K562 (cell line): ENCODE results near the gene ZSCAN5C. TPM values are rescaled to one million over a fixed set of nuclear protein-coding genes. Genes with fewer than 3 reads are reported as not detected.

Experiments used
- ATAC-seq: fragments of 200-7000 bp; cut with Tn5 transposase; 3 replicates; pipeline ENCODE4 v1.9.1; 2020; ENCODE audit warnings: moderate library complexity
- BruUV-seq: library from RNA; stranded (reverse); fragments of 400-500 nt; replicated peaks from 2 replicates; lab custom pipeline; 2021; lab: Mats Ljungman, UMichigan
- CTCF ChIA-PET: fragments of 300-600 bp; formaldehyde crosslinking; extraction: SDS; loops from one replicate; lab custom pipeline; 2021; ENCODE audit warnings: low intra/inter-chr PET ratio; lab: Yijun Ruan, JAX
- POLR2A ChIA-PET: fragments of 300-600, 350-650 bp; sonication (Branson Sonifier 250); formaldehyde crosslinking; extraction: SDS; loops from one replicate; lab custom pipeline; 2021; ENCODE audit warnings: antibody characterized with exemption, inconsistent platforms; lab: Yijun Ruan, JAX
- DNase-seq, 4 experiments: peaks; one replicate each; pipeline versions ENCODE4 v3.0.0 to v3.0.0-alpha.2; 2011 to 2018; ENCODE audit warnings: low spot score in 3 of 4, mixed read lengths in 3 of 4; ENCODE audit errors: extremely low read depth in 1 of 4
- FAIRE-seq: peaks from 2 replicates; lab custom pipeline; 2011; peaks lifted over from hg19 to GRCh38; lab: Jason Lieb, UNC
- H2AFZ ChIP-seq: 2 replicates; pipeline ENCODE4 v1.6.0; 2011; ENCODE audit warnings: low read depth, low read length, control low read depth, inconsistent platforms
- H3K27ac ChIP-seq: fragments of 200-600 bp; 3 replicates; pipeline ENCODE4 v1.8.0; 2011; ENCODE audit warnings: low read depth, mild to moderate bottlenecking, control low read depth, inconsistent platforms, low read length, moderate library complexity, mixed read lengths; ENCODE audit errors: extremely low read depth
- H3K27me3 ChIP-seq, 2 experiments: fragments of 300-600 bp in 1 of 2; 2 replicates in 1 of 2; 3 replicates in 1 of 2; pipeline versions ENCODE4 v1.6.0 to v1.8.0; 2011; ENCODE audit warnings: inconsistent platforms in 2 of 2, low read length in 2 of 2, mild to moderate bottlenecking in 1 of 2, mixed read lengths in 1 of 2, moderate library complexity in 1 of 2; ENCODE audit not compliant: control insufficient read depth in 2 of 2, insufficient read depth in 2 of 2
- H3K36me3 ChIP-seq: fragments of 300-600 bp; 3 replicates; pipeline ENCODE4 v1.8.0; 2011; ENCODE audit warnings: mild to moderate bottlenecking, low read length, inconsistent platforms; ENCODE audit not compliant: control insufficient read depth, insufficient read depth
- H3K4me1 ChIP-seq, 2 experiments: fragments of 200-600 bp in 1 of 2; replicated peaks in 1 of 2; 2 replicates in 1 of 2; 3 replicates in 1 of 2; pipeline versions ENCODE4 v1.5.1 to v1.8.0; 2011; ENCODE audit warnings: inconsistent platforms in 2 of 2, low read length in 2 of 2, mild to moderate bottlenecking in 1 of 2, mixed read lengths in 1 of 2, moderate library complexity in 1 of 2; ENCODE audit not compliant: control insufficient read depth in 2 of 2, insufficient read depth in 2 of 2
- H3K4me2 ChIP-seq: 2 replicates; pipeline ENCODE4 v1.6.1; 2011; ENCODE audit warnings: low read length, control low read depth, inconsistent platforms, mixed read lengths; ENCODE audit not compliant: insufficient read depth
- H3K4me3 ChIP-seq: fragments of 200-600 bp; sonication (generic), shearing (Covaris generic); 2 replicates; pipeline ENCODE4 v1.5.1; 2016; ENCODE audit warnings: control low read depth, inconsistent platforms
- H3K79me2 ChIP-seq: fragments of 200-600 bp; 3 replicates; pipeline ENCODE4 v1.8.0; 2011; ENCODE audit warnings: low read length, inconsistent platforms; ENCODE audit not compliant: control insufficient read depth, insufficient read depth
- H3K9ac ChIP-seq, 2 experiments: 2 replicates each; pipeline versions ENCODE4 v1.6.0 to v1.6.1; 2011; ENCODE audit warnings: low read depth in 2 of 2, low read length in 2 of 2, control low read depth in 1 of 2, inconsistent platforms in 1 of 2, mild to moderate bottlenecking in 1 of 2, mixed read lengths in 1 of 2; ENCODE audit not compliant: insufficient read depth in 1 of 2
- H3K9me1 ChIP-seq: one replicate; pipeline ENCODE4 v1.6.0; 2011; ENCODE audit warnings: inconsistent platforms, mild to moderate bottlenecking, low read length, moderate library complexity; ENCODE audit not compliant: control insufficient read depth, insufficient read depth
- H3K9me3 ChIP-seq: replicated peaks from 2 replicates; pipeline ENCODE4 v1.5.1; 2011; ENCODE audit warnings: low read depth, low read length, inconsistent platforms; ENCODE audit not compliant: control insufficient read depth, insufficient read depth
- H4K20me1 ChIP-seq: replicated peaks from 2 replicates; pipeline ENCODE4 v1.6.1; 2011; ENCODE audit warnings: low read length, inconsistent platforms, mixed read lengths; ENCODE audit not compliant: control insufficient read depth, insufficient read depth
- CBX3 ChIP-seq, 2 experiments: IDR thresholded peaks; 1 replicate in 1 of 2; 2 replicates in 1 of 2; pipeline ENCODE4 v1.6.1; 2012; ENCODE audit warnings: inconsistent platforms in 2 of 2, low read length in 2 of 2, borderline replicate concordance in 1 of 2, control low read depth in 1 of 2
- CTBP1 ChIP-seq: fragments of 450-650 bp; IDR thresholded peaks from 2 replicates; pipeline ENCODE4 v1.6.1; 2016; ENCODE audit warnings: borderline replicate concordance
- GTF2E2 ChIP-seq: fragments of 200-800 bp; sonication (Bioruptor generic); IDR thresholded peaks from 2 replicates; pipeline ENCODE4 v1.6.1; 2016; ENCODE audit warnings: missing genetic modification characterization, missing compliant biosample characterization
- HDAC1 ChIP-seq, 2 experiments: fragments of 450-650 bp; IDR thresholded peaks; 2 replicates each; pipeline ENCODE4 v1.6.1; 2016 to 2017; ENCODE audit warnings: inconsistent platforms in 1 of 2, mild to moderate bottlenecking in 1 of 2, moderate library complexity in 1 of 2
- HDAC8 ChIP-seq: fragments of 450-650 bp; IDR thresholded peaks from 2 replicates; pipeline ENCODE4 v1.6.1; 2016; ENCODE audit warnings: mild to moderate bottlenecking, missing genetic modification characterization, moderate library complexity, missing compliant biosample characterization
- JUN ChIP-seq, 2 experiments: sonication (generic) in 1 of 2; formaldehyde crosslinking in 1 of 2; IDR thresholded peaks; 2 replicates each; pipeline versions ENCODE4 v1.6.1 to v1.8.0; 2012 to 2022; ENCODE audit warnings: borderline replicate concordance in 2 of 2, mild to moderate bottlenecking in 2 of 2, improper control_type of control experiment in 1 of 2, low read depth in 1 of 2, low read length in 1 of 2, missing genetic modification reagents in 1 of 2
- MBD2 ChIP-seq: sonication (generic); IDR thresholded peaks from 2 replicates; pipeline ENCODE4 v1.6.1; 2016; ENCODE audit warnings: low read depth, borderline replicate concordance
- MEIS2 ChIP-seq: fragments of 450-650 bp; IDR thresholded peaks from 2 replicates; pipeline ENCODE4 v1.6.1; 2014; ENCODE audit warnings: mild to moderate bottlenecking; ENCODE audit not compliant: partially characterized antibody
- MLLT1 ChIP-seq, 2 experiments: fragments of 450-650 bp; IDR thresholded peaks; 2 replicates each; pipeline ENCODE4 v1.6.1; 2016
- MTA3 ChIP-seq: fragments of 450-650 bp; formaldehyde crosslinking; IDR thresholded peaks from 2 replicates; pipeline ENCODE4 v1.6.1; 2017; ENCODE audit warnings: mild to moderate bottlenecking, borderline replicate concordance
- NCOR1 ChIP-seq: fragments of 450-650 bp; IDR thresholded peaks from 2 replicates; pipeline ENCODE4 v1.6.1; 2016; ENCODE audit warnings: mild to moderate bottlenecking, moderate library complexity
- NR1H2 ChIP-seq: sonication (generic); formaldehyde crosslinking; IDR thresholded peaks from 2 replicates; pipeline ENCODE4 v1.4.0; 2020; ENCODE audit warnings: mild to moderate bottlenecking, missing genetic modification reagents
- PHB ChIP-seq: fragments of 250-450 bp; sonication (Bioruptor Pico); IDR thresholded peaks from 2 replicates; pipeline ENCODE4 v1.5.0; 2021
- PHF20 ChIP-seq: fragments of 450-650 bp; IDR thresholded peaks from 2 replicates; pipeline ENCODE4 v1.6.1; 2018; ENCODE audit not compliant: partially characterized antibody
- POU5F1 ChIP-seq: fragments of 150-350 bp; IDR thresholded peaks from 2 replicates; pipeline ENCODE4 v1.6.1; 2014; ENCODE audit warnings: borderline replicate concordance, low read length, low read depth, mild to moderate bottlenecking; ENCODE audit not compliant: partially characterized antibody
- PTBP1 ChIP-seq: fragments of 200-400 bp; formaldehyde crosslinking; IDR thresholded peaks from 2 replicates; pipeline ENCODE4 v1.6.1; 2017; ENCODE audit warnings: low read depth, low read length
- PTRF ChIP-seq: fragments of 450-650 bp; IDR thresholded peaks from 2 replicates; pipeline ENCODE4 v1.6.1; 2016; ENCODE audit warnings: mild to moderate bottlenecking, missing genetic modification characterization, missing compliant biosample characterization
- RAD51 ChIP-seq: fragments of 450-650 bp; IDR thresholded peaks from 2 replicates; pipeline ENCODE4 v1.7.1; 2016; ENCODE audit warnings: low read depth, mild to moderate bottlenecking, borderline replicate concordance
- RUNX1 ChIP-seq: sonication (generic); IDR thresholded peaks from 2 replicates; pipeline ENCODE4 v1.6.1; 2016; ENCODE audit warnings: antibody characterized with exemption, low read depth
- SMARCE1 ChIP-seq: fragments of 450-650 bp; IDR thresholded peaks from 2 replicates; pipeline ENCODE4 v1.7.1; 2016; ENCODE audit warnings: mild to moderate bottlenecking
- SOX6 ChIP-seq: fragments of 450-650 bp; IDR thresholded peaks from 2 replicates; pipeline ENCODE4 v1.6.1; 2014; ENCODE audit warnings: mild to moderate bottlenecking
- STAT5B ChIP-seq: fragments of 250-450 bp; sonication (Bioruptor Pico); IDR thresholded peaks from 2 replicates; pipeline ENCODE4 v1.8.0; 2021; ENCODE audit warnings: mild to moderate bottlenecking, inconsistent platforms
- SUPT5H ChIP-seq: fragments of 450-650 bp; IDR thresholded peaks from 2 replicates; pipeline ENCODE4 v1.6.1; 2016
- TCF3 ChIP-seq: sonication (generic); formaldehyde crosslinking; IDR thresholded peaks from 2 replicates; pipeline ENCODE4 v1.4.0; 2020; ENCODE audit warnings: mild to moderate bottlenecking, missing genetic modification reagents
- U2AF2 ChIP-seq: fragments of 200-400 bp; formaldehyde crosslinking; optimal IDR thresholded peaks from 2 replicates; pipeline ENCODE3; 2017; ENCODE audit warnings: low read depth, mild to moderate bottlenecking, low read length
- ZNF77 ChIP-seq: fragments of 250-450 bp; sonication (Bioruptor Pico); IDR thresholded peaks from 2 replicates; pipeline ENCODE4 v1.5.0; 2020
- WGBS: fragments of 100-300 bp; shearing (Covaris generic); methylation state at CpG from one replicate; pipeline ENCODE4 v1.1.6; 2016; ENCODE audit warnings: low coverage, mixed read lengths; ENCODE audit not compliant: insufficient coverage; ENCODE audit errors: missing lambda C conversion rate; 5-methylcytosine and 5-hydroxymethylcytosine counted together
- in situ Hi-C: fragments of 300-500 bp; cut with MboI; formaldehyde crosslinking; loops from 4 replicates; pipeline ENCODE4 v1.15.0; 2018; ENCODE audit warnings: inconsistent platforms, mixed read lengths
- intact Hi-C: fragments of 100-400 bp; cut with micrococcal nuclease; formaldehyde crosslinking; loops from 2 replicates; pipeline ENCODE4 v1.14.2; 2022
- polyA plus RNA-seq, 8 experiments: library from polyadenylated mRNA; depleted of rRNA in 4 of 8; stranded (reverse) in 5 of 8; unstranded in 3 of 8; fragments of >200 nt; fragmentation: Nextera tagmentation in 2 of 8; fragmentation: Illumina TruSeq in 1 of 8; extraction: Ambion mirVana in 2 of 8; extraction: Trizol in 1 of 8; gene quantifications; 2 replicates each; pipeline versions ENCODE4 v1.2.1 to v1.2.3, GENCODE V29; 2011 to 2014; ENCODE audit warnings: inconsistent platforms in 1 of 8, missing spikeins in 1 of 8
- total RNA-seq, 7 experiments: library from RNA; depleted of rRNA in 6 of 7; stranded (reverse); fragments of >200 nt in 6 of 7; fragmentation: Illumina TruSeq in 2 of 7; extraction: Trizol in 2 of 7; gene quantifications; 2 replicates each; pipeline versions ENCODE4 v1.2.1 to v1.2.3, GENCODE V29; 2011 to 2021; ENCODE audit warnings: low replicate concordance in 1 of 7

The ZSCAN5C gene
- total and polyA plus RNA-seq, 9 of the 15 experiments (the other 6 are each of a cell fraction or from before 2014, with no cell fraction given), result 0.07 TPM; not detected in 8

DNA sequence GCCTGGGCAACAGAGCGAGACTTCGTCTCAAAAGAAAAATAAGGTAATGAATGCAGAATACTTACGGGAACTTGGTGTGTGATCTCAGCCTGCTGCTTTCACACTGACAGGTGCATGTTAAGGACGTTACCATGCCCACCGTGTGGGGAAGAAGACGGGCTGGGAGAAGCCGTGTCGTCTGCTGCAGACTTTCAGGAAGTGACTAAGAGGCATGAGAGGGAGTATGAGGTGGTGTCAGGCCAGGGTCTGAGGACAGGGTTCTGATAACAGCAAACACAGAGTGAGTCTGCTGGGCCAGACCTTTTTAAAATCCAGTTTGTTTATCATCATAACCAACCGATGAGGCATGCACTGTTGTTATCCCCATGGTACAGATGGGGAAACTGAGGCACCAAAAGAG is 39.8 kb upstream of the ZSCAN5C start:
- CTCF ChIA-PET, result no interaction called here
- DNase-seq (peak in 2 of 4 experiments; percentile 56 to 67), FAIRE-seq (peak; percentile 86), ATAC-seq (peak; percentile 79)
- Histone ChIP-seq H3K79me2 (no peaks in the 10 kb centered on the region), H3K27ac (no peak overlapping the region), H3K4me3 (no peak overlapping the region), H3K27me3 (no peaks in the 10 kb centered on the region), H3K9me1 (no peaks in the 10 kb centered on the region), H3K9ac (no peak overlapping the region), H2AFZ (no peak overlapping the region), H3K9me3 (no peaks in the 10 kb centered on the region), H4K20me1 (no peaks in the 10 kb centered on the region; the same call in 1 of the 2 replicates), H3K36me3 (peaks cover 10% of the 10 kb centered on the region; the same call in 2 of the 3 replicates), H3K4me1 (peaks cover 5 to 11% of the 10 kb centered on the region in 2 experiments; a peak in 4 of 5 replicates), H3K4me2 (no peak overlapping the region)
- WGBS, result 21% methylated on average over 9 of the region's 9 CpGs
- intact Hi-C loops, result no loop called here
- BruUV-seq, result no TSS peak
- in situ Hi-C loops, result no loop called here
- POLR2A ChIA-PET, result interaction anchor here (1.2 kb wide), 1 partner anchor 25 kb away, joined by 3 read pairs; no protein-coding TSS in a partner anchor
- TF ChIP-seq NCOR1, result peak; percentile 27; the same call in 1 of the 2 replicates
- TF ChIP-seq U2AF2, result no peak
- peak; percentile 42; the same call in 1 of the 2 replicates for TF ChIP-seq TCF3 (CRISPR knock-in tag)
- no peak for TF ChIP-seq PTBP1
- no peak for TF ChIP-seq RUNX1
- no peak for TF ChIP-seq MLLT1 (IDR thresholded peaks at IDR 0.05)
- TF ChIP-seq MTA3, result 0 out of 2 replicates have a peak, but pooled peaks have one; percentile 20
- no peak for TF ChIP-seq POU5F1
- TF ChIP-seq JUN (IDR thresholded peaks at IDR 0.05; ENCODE audit: borderline replicate concordance, low read depth, low read length), result peak; percentile 58; the same call in 1 of the 2 replicates
- TF ChIP-seq JUN (CRISPR knock-in tag; IDR thresholded peaks at IDR 0.05; ENCODE audit: borderline replicate concordance), result no peak
- peak; percentile 43; the same call in 1 of the 2 replicates for TF ChIP-seq SMARCE1
- TF ChIP-seq PHF20, result no peak
- no peak for TF ChIP-seq PHB (CRISPR knock-in tag)
- no peak for TF ChIP-seq SUPT5H
- TF ChIP-seq RAD51, result no peak
- TF ChIP-seq MEIS2, result peak; percentile 44
- no peak for TF ChIP-seq MBD2
- TF ChIP-seq PTRF (tag), result no peak
- no peak for TF ChIP-seq ZNF77 (CRISPR knock-in tag)
- no peak for TF ChIP-seq SOX6
- no peak for TF ChIP-seq HDAC8 (tag)
- no peak for TF ChIP-seq GTF2E2 (tag)
- TF ChIP-seq HDAC1 (IDR thresholded peaks at IDR 0.05), result 0 out of 4 replicates have a peak, but pooled peaks of 1 of the 2 experiments have one; percentile 11
- no peak for TF ChIP-seq CBX3 (IDR thresholded peaks at IDR 0.05; ENCODE audit: borderline replicate concordance in 1 of 2, low read length in 2 of 2)
- no peak for TF ChIP-seq NR1H2 (CRISPR knock-in tag)
- TF ChIP-seq CTBP1, result 0 out of 2 replicates have a peak, but pooled peaks have one; percentile 10
- TF ChIP-seq STAT5B (CRISPR knock-in tag), result no peak
